PFSK-1 (cell line): ENCODE data around the gene ABCD3.

Experiments used
- FOXP2 ChIP-seq: optimal IDR thresholded peaks from 2 replicates; pipeline ENCODE3; 2011; ENCODE audit warnings: borderline replicate concordance, control low read depth, inconsistent platforms; ENCODE audit not compliant: insufficient read depth; ENCODE audit errors: extremely low read length, extremely low read depth
- POLR2AphosphoS5 ChIP-seq: IDR thresholded peaks from 2 replicates; pipeline ENCODE4 v1.6.1; 2012; ENCODE audit warnings: low read depth, mild to moderate bottlenecking, control low read depth, low read length, moderate library complexity
- REST ChIP-seq, 2 experiments: IDR thresholded peaks; 2 replicates each; pipeline versions ENCODE4 v1.6.1 to v1.8.0; 2011 to 2012; ENCODE audit warnings: low read depth in 2 of 2, low read length in 2 of 2, control low read depth in 1 of 2, inconsistent platforms in 1 of 2, mild to moderate bottlenecking in 1 of 2, moderate library complexity in 1 of 2; ENCODE audit not compliant: insufficient read depth in 1 of 2
- SIN3A ChIP-seq: IDR thresholded peaks from 2 replicates; pipeline ENCODE4 v1.6.1; 2012; ENCODE audit warnings: mild to moderate bottlenecking, low read length, moderate library complexity, borderline replicate concordance; ENCODE audit not compliant: insufficient read depth
- TAF1 ChIP-seq: IDR thresholded peaks from 2 replicates; pipeline ENCODE4 v1.6.1; 2012; ENCODE audit warnings: low read length, control low read depth, borderline replicate concordance; ENCODE audit not compliant: insufficient read depth

ABCD3 gene

GRCh38 chr1:94481473-94481933 is 63.3 kb downstream of the ABCD3 start:
- no peak for TF ChIP-seq REST (IDR thresholded peaks at IDR 0.05; ENCODE audit: insufficient read depth in 1 of 2, low read depth in 2 of 2, low read length in 2 of 2)
- no peak for TF ChIP-seq FOXP2
- TF ChIP-seq SIN3A = no peak
- no peak for TF ChIP-seq POLR2AphosphoS5
- no peak for TF ChIP-seq TAF1

GRCh38 chr1:94486990-94487389 is 68.8 kb downstream of the ABCD3 start:
- no peak for TF ChIP-seq REST (IDR thresholded peaks at IDR 0.05; ENCODE audit: insufficient read depth in 1 of 2, low read depth in 2 of 2, low read length in 2 of 2)
- TF ChIP-seq FOXP2 = no peak
- no peak for TF ChIP-seq POLR2AphosphoS5
- TF ChIP-seq TAF1 = no peak
- no peak for TF ChIP-seq SIN3A

- TF ChIP-seq REST (IDR thresholded peaks at IDR 0.05; ENCODE audit: insufficient read depth in 1 of 2, low read depth in 2 of 2, low read length in 2 of 2) (no peak), FOXP2 (no peak)
Observed at GRCh38 chr1:94490556-94490955, 72.4 kb downstream of the ABCD3 start.

- TF ChIP-seq REST (IDR thresholded peaks at IDR 0.05; ENCODE audit: insufficient read depth in 1 of 2, low read depth in 2 of 2, low read length in 2 of 2) = no peak
Observed at GRCh38 chr1:94496076-94496755, 78.0 kb downstream of the ABCD3 start.

GRCh38 chr1:94501426-94501825 is 83.2 kb downstream of the ABCD3 start:
- TF ChIP-seq REST (IDR thresholded peaks at IDR 0.05; ENCODE audit: insufficient read depth in 1 of 2, low read depth in 2 of 2, low read length in 2 of 2) = no peak
- TF ChIP-seq SIN3A = no peak
- no peak for TF ChIP-seq POLR2AphosphoS5
- no peak for TF ChIP-seq FOXP2
- TF ChIP-seq TAF1 = no peak
